NCI-H1694 (cell line): ENCODE data around the gene FAM83E.

Experiments
- DNase-seq: peaks from one replicate; lab custom pipeline; 2025; lab: John Stamatoyannopoulos, UW

Gene FAM83E

DNA sequence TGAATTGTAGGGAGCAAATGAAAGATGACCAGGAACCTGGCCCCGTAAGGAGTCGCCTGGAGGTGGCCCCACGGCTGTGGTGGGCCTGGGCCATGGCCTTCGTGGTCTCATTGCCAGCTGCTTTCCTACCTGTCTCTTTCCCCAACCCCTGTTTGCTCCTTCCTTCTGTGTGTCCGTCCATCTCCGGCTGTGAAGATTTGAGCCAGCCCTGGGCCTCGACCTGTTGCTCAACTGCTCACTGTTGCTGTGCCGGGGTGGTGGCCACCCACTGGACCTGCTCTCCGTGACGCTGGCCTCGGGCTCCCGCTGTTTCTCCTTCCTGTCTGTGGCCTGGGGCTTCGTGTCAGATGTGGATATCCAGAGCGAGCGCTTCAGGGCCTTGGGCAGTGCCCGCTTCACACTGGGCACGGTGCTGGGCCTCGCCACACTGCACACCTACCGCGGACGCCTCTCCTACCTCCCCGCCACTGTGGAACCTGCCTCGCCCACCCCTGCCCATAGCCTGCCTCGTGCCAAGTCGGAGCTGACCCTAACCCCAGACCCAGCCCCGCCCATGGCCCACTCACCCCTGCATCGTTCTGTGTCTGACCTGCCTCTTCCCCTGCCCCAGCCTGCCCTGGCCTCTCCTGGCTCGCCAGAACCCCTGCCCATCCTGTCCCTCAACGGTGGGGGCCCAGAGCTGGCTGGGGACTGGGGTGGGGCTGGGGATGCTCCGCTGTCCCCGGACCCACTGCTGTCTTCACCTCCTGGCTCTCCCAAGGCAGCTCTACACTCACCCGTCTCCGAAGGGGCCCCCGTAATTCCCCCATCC, 13.8 kb upstream of the FAM83E start:
- DNase-seq, result no peak

DNA sequence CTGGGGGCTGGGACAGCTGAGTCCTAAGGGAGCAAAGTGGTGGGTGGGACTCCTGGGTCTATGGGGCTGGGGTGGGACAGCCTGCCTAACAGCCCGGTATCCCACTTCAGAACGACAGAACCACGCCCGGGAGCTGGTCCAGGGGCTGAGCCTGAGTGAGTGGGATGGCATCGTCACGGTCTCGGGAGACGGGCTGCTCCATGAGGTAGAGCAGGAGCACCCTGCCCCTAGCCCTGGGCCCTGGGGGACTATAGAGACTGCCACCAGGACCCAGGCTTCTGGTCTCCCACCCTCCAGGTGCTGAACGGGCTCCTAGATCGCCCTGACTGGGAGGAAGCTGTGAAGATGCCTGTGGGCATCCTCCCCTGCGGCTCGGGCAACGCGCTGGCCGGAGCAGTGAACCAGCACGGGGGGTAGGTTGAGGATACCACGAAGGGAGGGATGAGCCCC, 13.0 kb upstream of the FAM83E start:
- no peak for DNase-seq

DNA sequence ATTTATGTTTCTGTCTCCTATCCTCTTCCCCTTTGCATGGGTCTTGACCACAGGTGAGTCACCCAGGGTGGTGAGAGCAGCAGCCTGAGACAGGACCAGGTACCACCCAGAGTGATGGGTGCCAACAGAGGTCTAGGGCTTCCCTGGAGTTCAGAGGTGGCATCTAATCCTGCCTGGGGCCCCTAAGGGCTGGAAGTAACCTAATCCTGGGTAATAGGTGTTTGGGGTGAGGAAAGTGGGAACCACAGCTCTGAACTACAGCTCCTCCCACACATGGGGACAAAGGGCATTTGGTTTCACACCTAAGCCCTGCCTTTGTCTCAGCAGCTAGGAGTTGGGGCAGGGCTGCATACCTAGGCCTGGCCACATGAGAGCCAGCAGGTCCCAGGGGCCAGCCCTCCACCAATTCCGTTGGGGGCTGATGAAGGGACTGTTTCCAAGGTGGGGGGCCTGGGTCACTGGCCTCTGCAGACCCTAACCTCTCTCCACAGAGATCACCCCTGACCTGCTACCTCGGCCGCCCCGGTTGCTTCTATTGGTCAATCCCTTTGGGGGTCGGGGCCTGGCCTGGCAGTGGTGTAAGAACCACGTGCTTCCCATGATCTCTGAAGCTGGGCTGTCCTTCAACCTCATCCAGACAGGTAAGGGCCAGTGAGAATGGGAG, 12.5 kb upstream of the FAM83E start:
- DNase-seq, result no peak

DNA sequence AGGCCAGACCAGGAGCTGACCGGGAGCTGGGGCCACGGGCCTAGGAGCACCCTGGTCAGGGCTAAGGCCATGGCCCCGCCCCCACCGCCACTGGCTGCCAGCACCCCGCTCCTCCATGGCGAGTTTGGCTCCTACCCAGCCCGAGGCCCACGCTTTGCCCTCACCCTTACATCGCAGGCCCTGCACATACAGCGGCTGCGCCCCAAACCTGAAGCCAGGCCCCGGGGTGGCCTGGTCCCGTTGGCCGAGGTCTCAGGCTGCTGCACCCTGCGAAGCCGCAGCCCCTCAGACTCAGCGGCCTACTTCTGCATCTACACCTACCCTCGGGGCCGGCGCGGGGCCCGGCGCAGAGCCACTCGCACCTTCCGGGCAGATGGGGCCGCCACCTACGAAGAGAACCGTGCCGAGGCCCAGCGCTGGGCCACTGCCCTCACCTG, 11.0 kb upstream of the FAM83E start:
- no peak for DNase-seq

DNA sequence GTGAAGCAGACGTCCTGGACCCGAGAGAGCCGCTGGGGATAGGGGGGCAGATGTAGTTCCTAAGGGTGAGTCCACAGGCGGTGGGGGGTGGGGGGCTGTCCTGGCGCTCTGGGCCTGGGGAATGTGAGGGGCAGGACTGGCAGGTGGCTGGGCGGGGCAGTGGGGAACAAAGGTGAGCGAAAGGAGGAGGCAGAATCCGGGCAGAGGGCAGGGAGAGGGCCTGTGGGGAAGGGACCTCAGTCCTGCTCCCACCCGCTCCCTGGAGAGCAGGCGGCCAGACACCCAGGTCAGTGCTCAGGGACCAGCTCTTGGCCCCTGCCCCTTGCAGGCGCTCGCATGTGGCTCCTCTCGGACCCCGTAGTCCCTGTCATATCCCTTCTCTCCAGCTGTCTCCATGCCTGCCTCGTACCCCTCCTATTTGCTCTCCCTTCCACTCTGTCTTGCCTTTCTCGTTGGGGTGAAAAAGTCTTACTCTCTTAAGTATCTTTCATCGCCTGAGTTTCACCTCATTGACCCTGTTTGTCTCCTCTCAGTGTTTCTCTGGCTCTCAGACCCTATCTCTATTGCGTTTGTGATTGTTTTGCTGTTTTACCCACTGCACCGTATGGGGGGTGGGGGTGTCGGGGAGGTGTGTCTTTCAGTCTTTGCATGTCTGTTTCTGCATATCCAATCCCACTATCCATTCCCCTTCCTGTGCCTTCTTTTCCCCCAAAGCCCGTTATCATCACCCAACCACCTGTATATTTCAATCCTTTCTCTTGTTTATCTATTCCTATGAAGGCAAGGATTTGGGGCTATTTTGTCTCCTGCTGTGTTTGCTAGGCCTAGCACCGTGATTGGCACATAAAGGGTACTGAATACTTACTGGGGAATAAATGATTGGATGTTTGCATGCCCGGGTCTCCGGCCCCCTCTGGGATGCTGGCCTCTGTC, 10.2 kb upstream of the FAM83E start:
- DNase-seq, result no peak

DNA sequence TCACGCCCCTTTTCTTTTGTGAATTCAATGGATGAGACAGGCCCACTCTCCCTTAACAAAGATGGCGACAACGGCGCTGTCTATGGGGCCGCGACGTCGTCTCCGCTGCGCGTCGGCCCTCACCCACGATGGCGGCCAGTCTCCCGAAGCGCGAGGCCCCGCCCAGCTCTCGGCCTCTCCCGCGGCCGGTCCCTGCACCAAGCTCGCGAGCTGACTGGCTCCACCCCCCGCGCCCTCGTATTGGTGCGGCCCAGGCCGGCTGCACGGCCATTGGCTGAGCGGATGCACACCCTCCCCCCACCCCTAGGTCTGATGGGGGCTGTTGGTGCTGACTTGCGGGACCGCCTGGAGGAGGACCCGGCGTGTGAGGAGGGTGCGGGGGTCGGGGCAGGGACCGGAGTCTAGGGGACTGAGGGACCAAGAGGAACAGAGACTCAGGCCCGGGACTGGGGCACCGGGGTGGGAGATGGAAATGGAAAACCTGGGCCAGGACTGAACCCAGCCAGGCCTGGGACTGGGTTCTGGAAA, 9.3 kb upstream of the FAM83E start:
- peak; percentile 98 for DNase-seq

DNA sequence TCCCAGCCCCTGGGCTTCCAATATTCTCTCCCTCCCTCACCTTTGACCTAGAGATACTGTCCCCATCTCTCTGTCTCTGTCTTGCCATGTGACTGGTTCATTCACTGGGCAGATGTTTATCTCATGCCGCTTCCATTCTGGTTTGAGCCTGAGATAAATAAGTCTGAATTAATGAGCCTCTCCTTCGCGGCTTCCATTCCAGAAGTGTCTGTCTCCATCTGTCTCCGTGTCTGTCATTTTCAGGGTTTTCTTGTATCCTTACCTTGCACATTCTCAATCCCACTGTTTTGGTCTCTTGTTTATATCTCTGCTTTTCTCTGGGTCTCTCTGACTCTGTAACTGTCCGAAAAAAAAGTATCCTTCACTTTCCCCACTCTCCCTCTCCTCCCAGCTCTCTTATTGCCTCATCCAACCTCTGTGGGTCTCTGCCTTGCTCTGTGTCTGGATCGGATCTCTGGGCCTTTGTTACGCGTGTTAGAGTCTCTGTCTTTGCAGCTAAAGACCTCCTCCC, 8.7 kb upstream of the FAM83E start:
- DNase-seq, result no peak

DNA sequence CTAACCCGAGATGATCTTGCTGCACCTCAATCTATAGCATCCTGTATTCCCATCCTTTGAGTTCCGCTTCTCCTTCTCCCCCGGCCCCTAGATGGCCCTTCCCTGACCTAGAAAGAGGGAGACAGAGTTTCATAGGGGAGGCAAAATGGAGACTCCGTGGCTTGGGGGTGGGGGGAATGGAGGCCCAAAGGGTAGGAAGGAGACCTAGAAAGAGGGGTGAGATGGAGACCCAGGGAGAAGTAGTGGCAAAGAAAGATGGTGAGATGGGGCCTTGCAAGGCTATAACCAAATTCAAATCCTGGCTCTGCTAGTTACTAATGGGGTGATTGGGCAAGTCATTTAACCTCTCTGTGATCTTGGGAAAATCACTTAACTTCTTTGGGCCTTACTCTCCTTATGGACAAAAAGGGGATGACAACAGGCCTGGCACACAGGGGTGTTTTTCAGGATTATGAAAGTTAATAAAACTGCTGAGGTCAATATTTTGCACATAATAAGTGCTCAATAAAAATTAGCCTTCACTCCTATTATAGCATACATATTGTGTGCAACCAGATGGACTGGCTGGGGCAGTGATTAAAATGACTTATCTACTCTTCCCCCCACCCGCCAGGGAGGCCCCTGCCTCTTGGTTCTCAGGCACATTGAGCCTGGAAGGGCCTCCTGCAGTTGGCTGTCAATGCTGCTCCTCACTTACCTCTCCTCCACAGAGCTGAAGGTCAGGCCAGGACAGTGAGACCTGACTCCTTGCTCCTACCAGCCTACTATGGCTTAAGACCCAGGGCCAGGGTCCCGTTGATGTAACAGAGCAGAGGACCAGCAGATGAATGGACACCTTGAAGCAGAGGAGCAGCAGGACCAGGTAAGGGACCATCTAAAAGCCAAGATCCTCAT, 5.1 kb upstream of the FAM83E start:
- DNase-seq, result no peak

DNA sequence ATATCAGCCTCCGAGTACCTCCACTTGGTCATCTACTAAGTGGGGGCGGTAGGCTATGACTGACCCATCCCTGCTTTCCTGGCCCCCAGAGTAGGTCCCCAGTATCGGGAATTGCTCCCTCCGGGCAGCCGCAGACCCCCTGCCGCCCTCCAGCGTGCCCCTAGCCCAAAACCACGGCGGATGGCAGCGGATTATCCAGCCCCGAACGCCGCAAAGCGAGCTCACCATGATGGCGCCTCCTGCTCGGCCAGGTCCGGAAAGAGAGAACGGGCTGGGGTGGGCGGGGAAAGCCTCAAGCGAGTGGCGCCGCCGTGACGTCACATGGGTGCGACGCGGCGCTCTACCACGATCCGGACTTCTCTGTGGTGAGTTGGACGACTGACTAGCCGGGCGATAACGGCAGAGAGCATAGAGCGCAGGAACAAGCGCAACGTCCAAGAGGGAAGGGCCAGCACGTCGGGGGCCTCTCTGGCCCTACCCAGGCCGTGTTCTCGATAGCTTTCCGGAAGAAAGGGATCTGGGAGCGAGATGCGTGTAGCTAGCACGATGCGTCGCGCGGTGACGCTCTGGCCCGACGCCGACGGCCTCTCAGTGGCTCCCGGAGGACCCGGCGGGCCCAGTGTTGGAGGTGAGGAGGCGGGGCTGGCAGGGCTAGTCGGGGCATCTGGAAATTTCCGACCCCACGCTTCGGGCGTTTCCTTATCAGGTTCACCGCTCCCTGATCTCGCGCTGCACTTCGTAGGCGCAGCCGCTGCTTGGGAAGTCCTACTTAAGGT, 4.2 kb upstream of the FAM83E start, which contains the start of the genes RPL18 and SPHK2:
Gene RPL18 (minus strand): TSS at position 263 of the 776 bp plus-strand sequence. CDS start 35 bp downstream, at position 228.
Gene SPHK2 (plus strand): TSS at position 591 of the 776 bp plus-strand sequence. CDS start 1,009 bp downstream, outside the sequence.
- DNase-seq, result peak; percentile 98

DNA sequence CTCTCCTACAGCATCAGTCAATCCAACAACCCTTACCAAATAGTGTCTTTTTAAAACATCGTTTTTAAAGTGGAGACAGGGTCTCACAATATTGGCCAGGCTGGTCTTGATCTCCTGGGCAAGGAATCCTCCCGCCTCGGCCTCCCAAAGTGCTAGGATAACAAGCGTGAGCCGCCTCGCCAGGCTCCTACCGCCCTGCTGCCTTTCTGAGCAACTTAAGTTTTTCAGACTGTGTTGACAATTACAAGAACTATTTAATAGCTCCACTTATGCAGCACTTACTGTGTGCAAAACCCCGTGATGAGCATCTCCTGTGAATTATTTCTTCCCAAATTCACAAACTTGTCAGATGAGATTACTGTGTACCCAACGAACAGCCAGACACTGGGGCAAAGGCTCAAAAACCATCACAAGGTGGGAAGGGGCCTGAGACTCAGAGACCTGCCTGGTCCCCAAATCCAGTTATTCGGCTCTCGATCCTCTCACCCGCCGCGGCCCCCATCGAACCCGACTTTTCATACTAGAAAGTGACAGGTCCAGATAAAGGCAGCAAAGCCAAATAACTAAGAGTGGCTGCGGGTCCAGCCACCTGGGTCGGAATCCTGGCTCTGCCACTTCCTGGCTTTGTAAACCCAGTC, 3.5 kb upstream of the FAM83E start:
- DNase-seq, result no peak

DNA sequence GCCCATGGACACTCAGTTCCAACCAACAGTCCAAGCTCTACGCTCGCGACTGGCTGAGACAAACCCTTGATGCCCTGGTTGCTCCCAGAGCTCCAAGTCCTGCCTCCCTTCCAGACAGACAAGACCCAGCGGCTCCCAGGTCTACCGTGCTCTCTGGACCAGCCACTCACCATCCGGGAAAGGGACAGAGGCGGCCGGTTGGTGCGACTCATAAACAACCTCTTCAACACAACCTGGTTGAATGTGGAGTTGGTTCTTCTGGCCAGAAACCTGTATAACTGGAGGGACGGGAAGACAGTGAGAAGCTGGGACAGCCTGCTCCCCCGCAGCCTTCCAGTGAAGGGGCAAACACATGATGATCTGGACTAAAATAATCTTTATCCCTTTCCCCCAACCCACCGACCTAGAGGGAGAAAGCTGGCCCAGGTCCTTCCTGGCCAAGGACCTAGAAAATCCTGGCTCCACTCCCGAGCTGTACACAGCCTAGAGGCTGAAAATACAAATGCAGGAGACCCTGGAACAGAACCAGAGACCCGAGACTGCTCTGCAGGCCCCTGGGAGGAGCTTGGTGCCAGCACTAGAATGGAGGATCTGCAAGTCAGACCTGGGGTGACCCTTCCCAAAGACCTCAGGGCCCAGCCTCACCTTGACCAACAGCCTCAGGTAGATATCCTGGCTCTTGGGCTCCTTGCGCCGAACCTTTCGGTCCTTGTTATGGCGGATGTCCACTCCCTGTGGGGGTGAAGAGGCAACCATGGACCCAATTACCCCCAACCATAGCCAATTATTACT, 2.5 kb upstream of the FAM83E start:
- DNase-seq, result no peak

DNA sequence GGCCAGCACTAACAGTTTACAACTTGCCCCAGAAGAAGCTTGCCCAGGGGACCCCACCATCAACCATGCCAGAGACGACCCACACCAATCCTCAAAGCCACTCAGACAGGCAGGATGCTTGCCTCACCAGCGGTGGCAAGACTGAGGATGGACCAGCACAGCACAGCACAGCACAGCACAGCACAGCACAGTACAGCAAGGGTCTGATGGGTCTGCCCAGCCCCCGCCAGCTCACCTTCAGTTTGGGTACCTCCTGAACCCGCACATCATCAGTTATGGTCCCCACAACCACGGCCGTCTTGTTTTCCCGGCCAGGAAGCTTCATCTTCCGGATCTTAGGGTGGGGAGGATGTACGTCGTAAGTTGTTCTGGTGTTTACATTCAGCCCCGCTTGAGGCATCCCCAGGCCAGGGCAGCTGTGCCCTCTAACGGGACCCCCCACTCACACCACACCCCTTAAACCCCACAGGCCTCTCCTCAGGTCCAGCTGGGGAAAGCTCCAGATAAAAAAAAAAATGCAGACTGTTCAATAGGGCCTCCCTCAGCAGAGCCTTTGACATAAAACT, 1.7 kb upstream of the FAM83E start:
- DNase-seq, result no peak

DNA sequence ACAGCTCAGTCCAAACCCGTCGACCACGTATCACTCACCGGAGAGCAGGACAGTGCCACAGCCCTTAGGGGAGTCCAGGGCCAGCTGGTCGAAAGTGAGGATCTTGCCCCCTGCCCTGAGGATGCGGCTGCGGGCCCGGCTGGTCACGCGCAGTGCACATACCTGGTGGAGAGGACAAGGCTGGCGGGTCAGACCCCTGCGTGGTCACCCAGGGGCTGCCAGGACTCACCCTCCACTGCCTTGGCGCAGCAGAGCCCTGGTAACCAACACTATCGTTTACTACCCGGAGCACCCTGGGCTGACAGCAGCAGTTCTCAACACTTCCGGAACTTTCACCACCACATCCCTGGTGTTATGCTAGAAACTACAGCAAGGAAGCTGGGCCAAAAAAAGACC, 1.2 kb upstream of the FAM83E start:
- no peak for DNase-seq

DNA sequence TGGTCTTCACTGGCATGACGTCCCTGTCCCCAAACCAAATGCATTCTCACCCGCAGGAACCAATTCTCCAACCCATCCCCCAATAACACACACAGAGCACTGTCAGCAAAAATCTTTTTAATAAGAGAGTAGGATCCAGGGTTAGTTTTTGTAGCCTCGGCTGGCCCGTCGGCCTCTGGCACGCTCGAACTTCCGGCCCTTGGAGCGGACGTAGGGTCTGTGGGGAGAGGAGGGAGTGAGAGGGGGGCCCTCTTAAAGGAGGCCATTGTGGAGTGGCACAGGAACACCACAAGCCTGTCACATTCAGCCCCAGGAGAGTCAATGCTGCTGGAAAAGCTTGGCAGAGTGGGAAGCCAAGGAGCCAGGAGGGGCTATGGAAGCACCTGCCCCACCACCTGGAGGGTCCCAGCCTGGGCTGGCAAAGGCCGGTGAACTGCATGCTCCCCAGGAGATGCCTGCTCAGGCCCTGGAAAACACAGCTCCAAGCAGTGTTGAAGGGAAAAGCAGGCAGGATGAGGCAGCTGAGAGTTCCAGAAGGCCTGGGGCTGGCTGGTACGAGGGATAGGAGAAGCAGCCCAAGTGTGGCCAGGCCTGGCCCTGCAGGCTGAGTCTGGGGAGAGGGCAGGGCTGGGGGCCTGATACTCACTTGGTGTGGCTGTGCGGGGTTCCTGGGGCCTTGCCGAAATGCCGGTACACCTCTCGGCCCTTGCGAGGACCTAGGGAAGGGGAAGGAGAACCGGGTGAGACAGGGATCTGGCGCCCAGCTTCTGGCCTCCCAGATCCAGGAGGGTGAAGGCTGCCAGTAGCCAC, 560 bp upstream of the FAM83E start:
- DNase-seq, result no peak

DNA sequence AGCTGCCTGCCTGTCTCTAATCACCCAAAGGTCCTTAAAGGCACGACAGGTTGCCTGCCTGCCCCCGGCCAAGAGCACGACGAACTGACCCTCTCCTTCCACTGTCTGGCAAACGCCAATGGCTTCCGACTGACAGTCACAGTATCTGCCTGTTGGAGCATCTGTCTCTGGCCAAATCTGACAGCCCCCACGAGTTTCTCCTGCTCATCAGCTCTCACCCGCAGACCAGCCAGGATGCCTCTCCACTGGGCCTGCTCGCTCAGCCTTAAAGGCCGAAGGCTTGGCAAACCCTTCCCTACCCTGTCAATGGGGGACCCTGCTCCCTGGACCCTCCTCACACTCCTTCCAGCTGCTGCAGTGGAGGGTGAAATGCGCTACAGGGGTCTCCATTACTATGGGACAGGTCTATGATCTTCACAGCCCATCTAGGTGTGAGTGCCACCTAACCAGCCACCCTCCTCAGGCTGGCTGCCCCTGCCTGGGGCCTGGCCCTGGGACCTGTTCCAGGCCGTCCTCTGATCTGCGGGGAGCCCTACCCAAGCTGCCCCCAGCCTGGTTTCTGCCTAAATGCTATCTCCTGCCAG, 932 bp downstream of the FAM83E start:
- DNase-seq, result no peak

DNA sequence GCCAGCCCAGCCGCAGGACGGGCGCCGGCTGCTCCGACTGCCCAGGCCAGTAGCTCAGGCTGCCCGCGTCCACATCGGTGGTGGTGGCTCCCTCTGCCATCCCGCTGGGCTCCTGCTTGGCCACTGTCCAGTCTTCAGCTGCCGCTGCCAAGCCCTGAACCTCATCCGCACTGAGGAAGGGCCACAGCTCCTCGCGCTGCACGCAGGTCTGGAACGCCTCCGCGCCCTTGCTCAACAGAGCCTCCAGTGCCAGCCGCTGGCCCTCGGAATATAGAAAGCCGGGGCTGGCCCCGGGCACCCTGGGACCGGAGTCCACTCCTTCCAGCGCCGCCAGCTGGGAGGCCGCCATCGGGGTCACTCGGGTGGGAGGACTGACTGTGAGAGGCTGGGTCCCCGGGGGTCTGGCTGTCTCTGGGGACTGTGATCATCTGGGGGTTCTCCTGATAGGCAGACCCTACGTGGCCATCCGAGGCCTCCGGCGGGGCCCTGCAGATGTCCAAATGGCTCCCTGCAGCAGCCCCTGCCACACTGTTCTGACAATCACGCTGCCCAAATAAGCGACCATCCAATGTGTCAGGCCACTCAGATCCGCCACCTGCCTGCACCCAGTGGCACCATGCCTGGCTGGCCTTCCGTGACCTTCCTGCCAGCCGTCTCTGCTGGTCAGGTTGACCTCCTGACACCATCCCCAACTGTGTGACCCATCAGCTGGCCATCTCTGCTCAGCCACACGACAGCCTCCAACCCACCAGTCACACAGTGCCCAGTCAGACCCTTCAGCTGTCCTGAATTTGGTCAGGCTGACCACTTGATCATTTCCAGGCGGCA, 1.6 kb downstream of the FAM83E start:
- no peak for DNase-seq
